Spleen (tissue), 11 donors: Measurements from ENCODE around the gene TMEM175. TPM values are rescaled to one million over a fixed set of nuclear protein-coding genes. Genes with fewer than 3 reads are reported as not detected.
A peak's percentile ranks its signal among the peaks of the same experiment; 100 is the strongest.

Experiments
- DNase-seq: peaks from one replicate; pipeline ENCODE4 v3.0.0-alpha.2; 2020
- H3K27ac ChIP-seq, 8 donors: fragments of 200-600 bp; sonication (generic) in 7 of 8; 1 replicate in 4 of 8; 2 replicates in 4 of 8; pipeline versions ENCODE4 v1.5.0 to v1.8.0; 2016 to 2021; ENCODE audit warnings: inconsistent platforms in 4 of 8, mild to moderate bottlenecking in 4 of 8, moderate library complexity in 1 of 8
- H3K27me3 ChIP-seq, 7 donors: fragments of 200-600 bp; sonication (generic) in 6 of 7; replicated peaks in 1 of 7; 1 replicate in 4 of 7; 2 replicates in 3 of 7; pipeline versions ENCODE4 v1.5.0 to v1.8.0; 2016 to 2021; ENCODE audit warnings: inconsistent platforms in 3 of 7, mild to moderate bottlenecking in 1 of 7
- H3K36me3 ChIP-seq, 6 donors: fragments of 200-600 bp; sonication (generic) in 5 of 6; 1 replicate in 4 of 6; 2 replicates in 2 of 6; pipeline versions ENCODE4 v1.5.0 to v1.8.0; 2016 to 2021; ENCODE audit warnings: inconsistent platforms in 2 of 6
- H3K4me1 ChIP-seq, 6 donors: fragments of 200-600 bp; sonication (generic) in 5 of 6; 1 replicate in 3 of 6; 2 replicates in 3 of 6; pipeline versions ENCODE4 v1.5.0 to v1.8.0; 2016 to 2021; ENCODE audit warnings: inconsistent platforms in 3 of 6
- H3K4me3 ChIP-seq, 8 donors: fragments of 200-600 bp; sonication (generic) in 7 of 8; 1 replicate in 4 of 8; 2 replicates in 4 of 8; pipeline versions ENCODE4 v1.5.0 to v1.8.0; 2016 to 2021; ENCODE audit warnings: inconsistent platforms in 4 of 8, mild to moderate bottlenecking in 4 of 8, moderate library complexity in 2 of 8
- H3K9me3 ChIP-seq, 8 donors: fragments of 200-600 bp; sonication (generic) in 7 of 8; 1 replicate in 4 of 8; 2 replicates in 4 of 8; pipeline versions ENCODE4 v1.5.0 to v1.8.0; 2016 to 2021; ENCODE audit warnings: inconsistent platforms in 4 of 8
- CTCF ChIP-seq, 11 experiments: fragments of 200-600 bp in 7 of 11; fragments of 450-650 bp in 4 of 11; sonication (generic) in 4 of 11; IDR thresholded peaks in 8 of 11; conservative IDR thresholded peaks in 3 of 11; 1 replicate in 7 of 11; 2 replicates in 4 of 11; pipeline versions ENCODE4 v1.4.0 to v1.8.0; 2016 to 2021; ENCODE audit warnings: antibody characterized with exemption in 11 of 11, inconsistent platforms in 4 of 11, mild to moderate bottlenecking in 1 of 11
- POLR2A ChIP-seq, 3 donors: fragments of 450-650 bp; IDR thresholded peaks; one replicate each; pipeline ENCODE4 v1.5.1; 2017; ENCODE audit warnings: antibody characterized with exemption in 3 of 3, mild to moderate bottlenecking in 1 of 3
- POLR2AphosphoS5 ChIP-seq, 3 donors: sonication (generic); formaldehyde crosslinking; IDR thresholded peaks; one replicate each; pipeline ENCODE4 v1.5.1; 2017; ENCODE audit warnings: antibody characterized with exemption in 3 of 3
- WGBS, 5 donors: extraction: QIAGEN DNeasy Blood & Tissue Kit in 3 of 5; methylation state at CpG; one replicate each; pipeline versions ENCODE4 v1.1.5 to v1.1.7; 2013 to 2018; 5-methylcytosine and 5-hydroxymethylcytosine counted together
- intact Hi-C: fragments of 100-400 bp; cut with DNase I; formaldehyde crosslinking; loops from one replicate; pipeline ENCODE4 v1.15.0; 2023; ENCODE audit warnings: low total_unique reads
- polyA plus RNA-seq, 3 donors: library from polyadenylated mRNA; stranded (reverse); fragments of 200-250 nt; gene quantifications; one replicate each; pipeline ENCODE4 v1.2.1, GENCODE V29; 2013
- total RNA-seq, 7 donors: library from RNA; depleted of rRNA in 3 of 7; stranded (reverse); fragments of >200 nt in 3 of 7; fragmentation: NEBNext Ultra II Directional in 4 of 7; extraction: Animal tissue kit (Norgen Biotek cat#: 25700) in 4 of 7; gene quantifications; one replicate each; pipeline versions ENCODE4 v1.1.0 to v1.2.1, GENCODE V29; 2016 to 2021
- donor health status: healthy with polysubstance abuse.
- donor health status: DM: no; HTN: no; CAD: no; lungs with moderate emphysema.
- donor health status: DM: no; HTN: no; CAD: no.
- donor health status: Bipolar disorder and iron deficiency.
- donor health status: healthy.
- donor health status: DM: no; HTN: no; CAD: no.
- donor health status: DM: yes; HTN: yes; CAD: no.

TMEM175 gene
- total and polyA plus RNA-seq, 10 donors: 38.2 to 83.9 (median 60.4) TPM

- Histone ChIP-seq H3K36me3 (peaks cover 6 to 100% (median 84%) of the 10 kb centered on the region in 6 donors), H3K4me3 (no peak overlapping the region), H3K9me3 (no peaks in the 10 kb centered on the region), H3K4me1 (peaks cover 0 to 20% (median 4%) of the 10 kb centered on the region in 6 donors), H3K27me3 (no peaks in the 10 kb centered on the region), H3K27ac (no peak overlapping the region)
- intact Hi-C loops: no loop called here
- TF ChIP-seq POLR2A (IDR thresholded peaks at IDR 0.05): no peak
- no peak for TF ChIP-seq CTCF (IDR thresholded peaks at IDR 0.05 in 8 of 11, conservative IDR thresholded peaks at IDR 0.05 in 3 of 11)
- no peak for TF ChIP-seq POLR2AphosphoS5 (IDR thresholded peaks at IDR 0.05)
- no peak for DNase-seq
- WGBS, 5 donors: 84 to 96% (median 91%) methylated on average over 14 to 15 of the region's 15 CpGs
Measured at GRCh38 chr4:884259-884658, 48.0 kb upstream of the TMEM175 start.

GRCh38 chr4:884896-885295 lies 47.4 kb upstream of the TMEM175 start:
- no peak for DNase-seq
- no peak overlapping the region for H3K4me3 ChIP-seq
- no peaks in the 10 kb centered on the region for H3K9me3 ChIP-seq
- WGBS, 5 donors: 85 to 94% (median 90%) methylated on average over 24 of the region's 24 CpGs
- H3K4me1 ChIP-seq: peaks cover 0 to 16% (median 4%) of the 10 kb centered on the region in 6 donors
- no peaks in the 10 kb centered on the region for H3K27me3 ChIP-seq
- TF ChIP-seq POLR2A (IDR thresholded peaks at IDR 0.05) (no peak), POLR2AphosphoS5 (IDR thresholded peaks at IDR 0.05) (no peak), CTCF (IDR thresholded peaks at IDR 0.05 in 8 of 11, conservative IDR thresholded peaks at IDR 0.05 in 3 of 11) (no peak)
- intact Hi-C loops: no loop called here
- peaks cover 6 to 100% (median 87%) of the 10 kb centered on the region in 6 donors for H3K36me3 ChIP-seq
- H3K27ac ChIP-seq: no peak overlapping the region

- no peak for DNase-seq
- no peak overlapping the region for H3K27ac ChIP-seq
Measured at GRCh38 chr4:885353-885752, 46.9 kb upstream of the TMEM175 start.

DNA sequence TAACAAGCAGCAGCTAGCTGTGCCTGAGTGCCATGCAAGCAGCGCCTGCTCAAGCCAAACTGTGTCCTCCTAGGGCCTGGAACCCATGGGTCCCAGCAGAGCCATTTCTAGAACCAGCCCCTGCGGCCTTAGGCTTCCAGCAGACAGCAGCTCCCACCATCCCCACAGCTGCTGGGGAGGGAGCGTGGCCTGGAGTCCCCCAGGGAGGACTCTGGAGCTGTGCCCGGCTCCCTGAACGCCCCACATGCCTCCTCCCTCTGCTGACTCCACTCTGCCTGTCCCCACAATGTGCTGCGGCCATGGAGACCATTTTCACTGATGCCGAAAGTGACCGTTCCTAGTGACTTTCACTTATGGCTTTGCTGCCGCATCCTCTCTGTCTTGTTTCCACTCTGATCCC lies 46.0 kb upstream of the TMEM175 start:
- TF ChIP-seq CTCF (IDR thresholded peaks at IDR 0.05 in 8 of 11, conservative IDR thresholded peaks at IDR 0.05 in 3 of 11) (no peak), POLR2A (IDR thresholded peaks at IDR 0.05) (no peak), POLR2AphosphoS5 (IDR thresholded peaks at IDR 0.05) (peak in 2 of 3 donors; percentile 11 to 46)
- Histone ChIP-seq H3K4me3 (no peak overlapping the region), H3K27me3 (no peaks in the 10 kb centered on the region), H3K27ac (no peak overlapping the region), H3K4me1 (peaks cover 0 to 13% (median 4%) of the 10 kb centered on the region in 6 donors), H3K9me3 (no peaks in the 10 kb centered on the region), H3K36me3 (peaks cover 6 to 100% (median 84%) of the 10 kb centered on the region in 6 donors)
- intact Hi-C loops: no loop called here
- WGBS, 5 donors: 85 to 98% (median 94%) methylated on average over 7 to 9 of the region's 9 CpGs
- no peak for DNase-seq

More at GRCh38 chr4:885353-885752, 46.9 kb upstream of the TMEM175 start:
- Histone ChIP-seq H3K4me1 (peaks cover 0 to 13% (median 4%) of the 10 kb centered on the region in 6 donors), H3K9me3 (no peaks in the 10 kb centered on the region), H3K27me3 (no peaks in the 10 kb centered on the region), H3K4me3 (no peak overlapping the region), H3K36me3 (peaks cover 6 to 100% (median 89%) of the 10 kb centered on the region in 6 donors)
- TF ChIP-seq POLR2AphosphoS5 (IDR thresholded peaks at IDR 0.05): peak in 1 of 3 donors; percentile 63
- no peak for TF ChIP-seq CTCF (IDR thresholded peaks at IDR 0.05 in 8 of 11, conservative IDR thresholded peaks at IDR 0.05 in 3 of 11)
- intact Hi-C loops: no loop called here
- WGBS, 5 donors: 86 to 96% (median 94%) methylated on average over 9 to 10 of the region's 10 CpGs
